ENCODE measurements around the gene GNRH2. TPM values are rescaled to one million over a fixed set of nuclear protein-coding genes. Genes with fewer than 3 reads are reported as not detected.

The GNRH2 gene
- total and polyA plus RNA-seq, 2 donors (not counting 3 experiments of a cell fraction or from before 2014, with no cell fraction given): 1.9 TPM; not detected in 1

- ChIA-PET CTCF (interaction anchor here (1.5 kb wide), 1 partner anchor 20 kb away, joined by 4 read pairs; no protein-coding TSS in a partner anchor), POLR2A (no interaction called here)
Observed at GRCh38 chr20:3085571-3086072, 42.2 kb downstream of the GNRH2 start.

More at GRCh38 chr20:3085571-3086072, 42.2 kb downstream of the GNRH2 start:
- no TSS peak for BruUV-seq (replicated peaks)
- Histone ChIP-seq H3K27me3 (ENCODE audit: control insufficient read depth in 2 of 2, insufficient read depth in 2 of 2, low read length in 2 of 2) (peaks cover 28 to 32% of the 10 kb centered on the region in 2 experiments), H4K20me1 (replicated peaks; ENCODE audit: control insufficient read depth, extremely low read depth, insufficient read depth, low read length) (no peaks in the 10 kb centered on the region), H3K4me2 (ENCODE audit: insufficient read depth, low read length) (no peak overlapping the region), H3K4me3 (replicated peaks in 1 of 3; ENCODE audit: insufficient read depth in 1 of 3, low read depth in 1 of 3, low read length in 3 of 3) (no peak overlapping the region), H3K36me3 (ENCODE audit: control insufficient read depth in 2 of 2, extremely low read depth in 1 of 2, insufficient read depth in 2 of 2, low read length in 2 of 2) (no peaks in the 10 kb centered on the region), H3K4me1 (ENCODE audit: control insufficient read depth, extremely low read depth, insufficient read depth, low read length) (peaks cover 2% of the 10 kb centered on the region), H3K9me3 (replicated peaks; ENCODE audit: control insufficient read depth, insufficient read depth, low read length) (no peaks in the 10 kb centered on the region), H3K9me1 (replicated peaks; ENCODE audit: control insufficient read depth, extremely low read depth, insufficient read depth, low read length) (no peaks in the 10 kb centered on the region), H2AFZ (ENCODE audit: low read depth, low read length) (no peak overlapping the region), H3K27ac (ENCODE audit: insufficient read depth, low read depth, low read length) (no peak overlapping the region), H3K79me2 (ENCODE audit: control insufficient read depth, insufficient read depth, low read length) (no peaks in the 10 kb centered on the region), H3K9ac (replicated peaks; ENCODE audit: extremely low read depth, insufficient read depth, low read length) (no peak overlapping the region)
- no peak for DNase-seq (ENCODE audit: low read depth, low spot score)
- TF ChIP-seq POLR2AphosphoS5 (IDR thresholded peaks at IDR 0.05; ENCODE audit: insufficient read depth, low read depth, low read length) (no peak), CTCF (IDR thresholded peaks at IDR 0.05; ENCODE audit: extremely low read depth in 1 of 2, insufficient read depth in 1 of 2, low read depth in 1 of 2, low read length in 2 of 2) (no peak), MYC (IDR thresholded peaks at IDR 0.05; ENCODE audit: low read depth, low read length) (no peak), POLR2A (IDR thresholded peaks at IDR 0.05; ENCODE audit: low read depth, low read length) (no peak), EZH2 (IDR thresholded peaks at IDR 0.05; ENCODE audit: borderline replicate concordance, low read depth, low read length, severe bottlenecking) (no peak)
- FAIRE-seq: no peak
- dilution Hi-C loops (cut with MboI; ENCODE audit: extremely low pct_ligation_motif_present, low sequenced_read_pairs) (no loop called here), intact Hi-C loops (cut with micrococcal nuclease) (no loop called here)
